Panc1 (cell line): Measurements from ENCODE around the gene PDE1A. TPM values are rescaled to one million over a fixed set of nuclear protein-coding genes. Genes with fewer than 3 reads are reported as not detected.

Experiments used
- ATAC-seq: fragments of 200-7000 bp; cut with Tn5 transposase; 2 replicates; pipeline ENCODE4 v1.9.1; 2020; ENCODE audit warnings: mild to moderate bottlenecking, moderate library complexity
- BruUV-seq: library from RNA; stranded (reverse); fragments of 400-500 nt; replicated peaks from 2 replicates; lab custom pipeline; 2021; lab: Mats Ljungman, UMichigan
- CTCF ChIA-PET: fragments of 300-600 bp; sonication (Branson Sonifier 250); formaldehyde crosslinking; loops from one replicate; lab custom pipeline; 2022; ENCODE audit warnings: antibody characterized with exemption; lab: Charles Lee
- POLR2A ChIA-PET: fragments of 300-600 bp; sonication (Branson Sonifier 250); formaldehyde crosslinking; loops from one replicate; lab custom pipeline; 2022; ENCODE audit warnings: antibody characterized with exemption; lab: Charles Lee
- DNase-seq: peaks from one replicate; pipeline ENCODE4 v3.0.0-alpha.2; 2010; ENCODE audit warnings: low read depth, low spot score
- H3K27ac ChIP-seq: 2 replicates; pipeline ENCODE4 v1.5.1; 2011; ENCODE audit warnings: mild to moderate bottlenecking, low read length, inconsistent platforms
- H3K27me3 ChIP-seq: fragments of 200-500 bp; sonication (Bioruptor generic); 2 replicates; pipeline ENCODE4 v1.6.0; 2014; ENCODE audit warnings: low read length, inconsistent platforms; ENCODE audit not compliant: control insufficient read depth, insufficient read depth
- H3K36me3 ChIP-seq: fragments of 200-500 bp; sonication (Bioruptor generic); 2 replicates; pipeline ENCODE4 v1.5.1; 2014; ENCODE audit warnings: inconsistent platforms, mild to moderate bottlenecking, low read length, moderate library complexity; ENCODE audit not compliant: control insufficient read depth, insufficient read depth
- H3K4me1 ChIP-seq: 2 replicates; pipeline ENCODE4 v1.5.1; 2011; ENCODE audit warnings: inconsistent platforms, mild to moderate bottlenecking, low read length, moderate library complexity; ENCODE audit not compliant: control insufficient read depth, insufficient read depth
- H3K4me3 ChIP-seq, 2 experiments: 2 replicates each; pipeline ENCODE4 v1.5.1; 2011 to 2012; ENCODE audit warnings: low read depth in 2 of 2, low read length in 2 of 2, mild to moderate bottlenecking in 2 of 2, inconsistent platforms in 1 of 2, moderate library complexity in 1 of 2
- H3K9me3 ChIP-seq: fragments of 200-500 bp; sonication (Bioruptor generic); 2 replicates; pipeline ENCODE4 v1.5.1; 2014; ENCODE audit warnings: low read depth, mild to moderate bottlenecking, inconsistent platforms, low read length, moderate library complexity; ENCODE audit not compliant: control insufficient read depth, insufficient read depth
- POLR2AphosphoS5 ChIP-seq: IDR thresholded peaks from 2 replicates; pipeline ENCODE4 v1.6.1; 2012; ENCODE audit warnings: mild to moderate bottlenecking, low read depth, low read length, moderate library complexity
- SIN3A ChIP-seq: IDR thresholded peaks from 2 replicates; pipeline ENCODE4 v1.6.1; 2012; ENCODE audit warnings: low read depth, mild to moderate bottlenecking, low read length, moderate library complexity, borderline replicate concordance; ENCODE audit not compliant: insufficient read depth
- TCF7L2 ChIP-seq: IDR thresholded peaks from 2 replicates; pipeline ENCODE4 v1.6.1; 2011; ENCODE audit warnings: mild to moderate bottlenecking, low read depth, low read length, inconsistent platforms
- in situ Hi-C: cut with HindIII; loops from 2 replicates; pipeline ENCODE4 v1.10.0; 2016; ENCODE audit warnings: low sequenced_read_pairs, low pct_unique_long_range_greater_than_20kb
- intact Hi-C: fragments of 100-400 bp; cut with micrococcal nuclease; formaldehyde crosslinking; loops from one replicate; pipeline ENCODE4 v1.10.0; 2022; ENCODE audit not compliant: unreplicated experiment
- total RNA-seq: library from RNA; stranded (reverse); gene quantifications from one replicate; pipeline ENCODE4 v1.2.1, GENCODE V29; 2021; ENCODE audit not compliant: unreplicated experiment
- TF ChIP-seq, protein P1 (sequence below): fragments of 450-650 bp; IDR thresholded peaks from 2 replicates; pipeline ENCODE4 v1.5.1; 2017; ENCODE audit warnings: mild to moderate bottlenecking
- TF ChIP-seq, protein P2 (sequence below), 2 experiments: IDR thresholded peaks; 2 replicates each; pipeline ENCODE4 v1.6.1; 2011 to 2012; ENCODE audit warnings: low read depth in 2 of 2, control low read depth in 1 of 2, low read length in 1 of 2, mild to moderate bottlenecking in 1 of 2, moderate library complexity in 1 of 2; ENCODE audit not compliant: insufficient read depth in 1 of 2

The PDE1A gene
- total RNA-seq, 1 experiment from 2014 or later, result 0.08 TPM

DNA sequence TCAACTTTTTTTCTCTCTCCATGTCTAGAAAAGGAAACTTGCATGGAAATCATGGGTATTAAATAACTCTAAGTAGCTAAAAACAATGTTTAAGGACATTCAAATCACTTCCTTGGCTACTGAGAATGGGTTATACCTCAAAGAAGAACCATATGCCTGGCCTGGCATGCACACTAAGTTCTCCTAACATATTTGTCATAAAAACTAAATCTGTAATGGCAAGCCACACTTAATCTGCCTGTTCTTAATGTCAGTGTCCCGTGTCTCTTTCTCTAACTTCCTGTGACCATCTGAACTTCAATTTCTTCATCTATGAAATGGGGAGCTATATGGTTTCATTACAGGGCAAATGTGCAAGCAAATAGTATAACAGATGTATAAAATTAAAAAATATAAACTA lies 11.1 kb downstream of the PDE1A start:
- ATAC-seq (no peak), DNase-seq (no peak)
- Histone ChIP-seq H3K27me3 (no peaks in the 10 kb centered on the region), H3K27ac (no peak overlapping the region), H3K9me3 (no peaks in the 10 kb centered on the region), H3K4me3 (no peak overlapping the region), H3K36me3 (no peaks in the 10 kb centered on the region), H3K4me1 (no peaks in the 10 kb centered on the region)
- BruUV-seq, result no TSS peak
- TF ChIP-seq POLR2AphosphoS5, result no peak
- no peak for TF ChIP-seq TCF7L2
- TF ChIP-seq, protein P1, sequence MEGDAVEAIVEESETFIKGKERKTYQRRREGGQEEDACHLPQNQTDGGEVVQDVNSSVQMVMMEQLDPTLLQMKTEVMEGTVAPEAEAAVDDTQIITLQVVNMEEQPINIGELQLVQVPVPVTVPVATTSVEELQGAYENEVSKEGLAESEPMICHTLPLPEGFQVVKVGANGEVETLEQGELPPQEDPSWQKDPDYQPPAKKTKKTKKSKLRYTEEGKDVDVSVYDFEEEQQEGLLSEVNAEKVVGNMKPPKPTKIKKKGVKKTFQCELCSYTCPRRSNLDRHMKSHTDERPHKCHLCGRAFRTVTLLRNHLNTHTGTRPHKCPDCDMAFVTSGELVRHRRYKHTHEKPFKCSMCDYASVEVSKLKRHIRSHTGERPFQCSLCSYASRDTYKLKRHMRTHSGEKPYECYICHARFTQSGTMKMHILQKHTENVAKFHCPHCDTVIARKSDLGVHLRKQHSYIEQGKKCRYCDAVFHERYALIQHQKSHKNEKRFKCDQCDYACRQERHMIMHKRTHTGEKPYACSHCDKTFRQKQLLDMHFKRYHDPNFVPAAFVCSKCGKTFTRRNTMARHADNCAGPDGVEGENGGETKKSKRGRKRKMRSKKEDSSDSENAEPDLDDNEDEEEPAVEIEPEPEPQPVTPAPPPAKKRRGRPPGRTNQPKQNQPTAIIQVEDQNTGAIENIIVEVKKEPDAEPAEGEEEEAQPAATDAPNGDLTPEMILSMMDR, result no peak
- TF ChIP-seq, protein P2, sequence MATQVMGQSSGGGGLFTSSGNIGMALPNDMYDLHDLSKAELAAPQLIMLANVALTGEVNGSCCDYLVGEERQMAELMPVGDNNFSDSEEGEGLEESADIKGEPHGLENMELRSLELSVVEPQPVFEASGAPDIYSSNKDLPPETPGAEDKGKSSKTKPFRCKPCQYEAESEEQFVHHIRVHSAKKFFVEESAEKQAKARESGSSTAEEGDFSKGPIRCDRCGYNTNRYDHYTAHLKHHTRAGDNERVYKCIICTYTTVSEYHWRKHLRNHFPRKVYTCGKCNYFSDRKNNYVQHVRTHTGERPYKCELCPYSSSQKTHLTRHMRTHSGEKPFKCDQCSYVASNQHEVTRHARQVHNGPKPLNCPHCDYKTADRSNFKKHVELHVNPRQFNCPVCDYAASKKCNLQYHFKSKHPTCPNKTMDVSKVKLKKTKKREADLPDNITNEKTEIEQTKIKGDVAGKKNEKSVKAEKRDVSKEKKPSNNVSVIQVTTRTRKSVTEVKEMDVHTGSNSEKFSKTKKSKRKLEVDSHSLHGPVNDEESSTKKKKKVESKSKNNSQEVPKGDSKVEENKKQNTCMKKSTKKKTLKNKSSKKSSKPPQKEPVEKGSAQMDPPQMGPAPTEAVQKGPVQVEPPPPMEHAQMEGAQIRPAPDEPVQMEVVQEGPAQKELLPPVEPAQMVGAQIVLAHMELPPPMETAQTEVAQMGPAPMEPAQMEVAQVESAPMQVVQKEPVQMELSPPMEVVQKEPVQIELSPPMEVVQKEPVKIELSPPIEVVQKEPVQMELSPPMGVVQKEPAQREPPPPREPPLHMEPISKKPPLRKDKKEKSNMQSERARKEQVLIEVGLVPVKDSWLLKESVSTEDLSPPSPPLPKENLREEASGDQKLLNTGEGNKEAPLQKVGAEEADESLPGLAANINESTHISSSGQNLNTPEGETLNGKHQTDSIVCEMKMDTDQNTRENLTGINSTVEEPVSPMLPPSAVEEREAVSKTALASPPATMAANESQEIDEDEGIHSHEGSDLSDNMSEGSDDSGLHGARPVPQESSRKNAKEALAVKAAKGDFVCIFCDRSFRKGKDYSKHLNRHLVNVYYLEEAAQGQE (IDR thresholded peaks at IDR 0.05; ENCODE audit: insufficient read depth in 1 of 2, low read depth in 2 of 2, low read length in 1 of 2), result no peak
- TF ChIP-seq SIN3A, result no peak
- ChIA-PET CTCF (no interaction called here), POLR2A (no interaction called here)
- intact Hi-C loops, result no loop called here
- in situ Hi-C loops, result no loop called here

DNA sequence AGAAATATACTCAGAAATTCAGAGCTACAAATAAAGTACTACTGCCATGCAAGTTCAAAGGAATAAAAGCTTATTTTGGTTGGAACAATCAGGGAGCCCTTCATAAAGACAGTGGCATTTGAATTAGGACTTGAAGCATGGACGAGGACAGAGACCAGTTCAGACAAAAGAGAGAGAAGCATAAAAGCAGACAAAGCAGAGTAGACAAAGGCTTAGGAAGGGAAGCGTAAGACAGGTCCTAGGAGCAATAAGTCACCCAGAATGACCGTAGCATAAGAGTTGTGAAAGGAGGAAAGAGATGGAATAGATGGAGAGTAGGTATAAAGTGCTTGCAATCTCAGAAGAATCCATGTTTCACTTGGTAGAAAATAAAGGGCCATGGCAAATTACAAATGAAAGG lies 14.0 kb downstream of the PDE1A start:
- ATAC-seq, result no peak
- no peak for DNase-seq
- Histone ChIP-seq H3K4me1 (no peaks in the 10 kb centered on the region), H3K36me3 (no peaks in the 10 kb centered on the region), H3K27me3 (no peaks in the 10 kb centered on the region), H3K27ac (no peak overlapping the region), H3K9me3 (no peaks in the 10 kb centered on the region), H3K4me3 (no peak overlapping the region)
- TF ChIP-seq SIN3A, result no peak
- TF ChIP-seq, protein P2 (IDR thresholded peaks at IDR 0.05; ENCODE audit: insufficient read depth in 1 of 2, low read depth in 2 of 2, low read length in 1 of 2), result no peak
- no peak for TF ChIP-seq TCF7L2
- TF ChIP-seq POLR2AphosphoS5, result no peak
- TF ChIP-seq, protein P1, result no peak
- CTCF ChIA-PET, result no interaction called here
- in situ Hi-C loops, result no loop called here
- no TSS peak for BruUV-seq
- intact Hi-C loops, result no loop called here
- POLR2A ChIA-PET, result no interaction called here
